HCEC 1CT (cell line): ENCODE results near the gene FAM111A.
A peak's percentile ranks its signal among the peaks of the same experiment; 100 is the strongest.

Experiments
- DNase-seq: peaks from one replicate; pipeline ENCODE4 v3.0.0-alpha.2; 2017

The FAM111A gene

DNA sequence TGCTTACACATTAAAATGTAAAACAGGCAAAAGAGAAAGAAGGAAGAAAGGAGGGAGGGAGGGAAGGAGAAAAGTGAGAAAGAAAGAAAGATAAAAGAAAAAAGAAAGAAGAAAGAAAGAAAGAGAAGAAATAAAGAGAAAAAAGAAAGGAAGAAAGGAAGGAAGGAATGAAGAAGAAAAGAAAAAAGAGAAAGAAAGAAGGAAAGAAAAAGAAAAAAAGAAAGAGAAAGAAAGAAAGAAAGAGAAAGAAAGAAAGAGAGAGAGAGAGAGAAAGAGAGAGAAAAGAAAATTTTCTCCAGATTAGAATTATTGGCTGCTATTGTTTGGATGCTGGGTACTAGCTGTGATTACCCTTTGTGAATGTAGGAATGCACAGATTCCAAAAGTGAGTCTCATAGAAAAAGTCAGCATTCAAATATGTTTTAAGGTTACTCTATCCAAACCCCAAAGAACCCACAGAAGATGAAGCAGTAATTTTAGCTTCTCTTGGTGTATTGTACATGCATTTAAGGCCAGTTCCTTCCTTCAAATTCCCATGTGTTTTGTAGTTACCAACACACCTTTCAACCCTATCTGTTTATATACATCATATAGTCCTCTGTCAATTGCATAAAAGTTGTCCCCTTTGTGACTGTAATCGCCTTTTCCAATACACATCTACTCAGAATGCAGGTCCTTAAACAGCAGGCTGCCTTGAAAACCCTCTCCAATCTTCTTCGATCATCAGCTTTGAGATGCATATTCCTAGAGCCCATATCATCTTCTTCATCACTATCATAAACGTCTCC lies 789 bp upstream of the FAM111A start:
- DNase-seq: peak; percentile 77

DNA sequence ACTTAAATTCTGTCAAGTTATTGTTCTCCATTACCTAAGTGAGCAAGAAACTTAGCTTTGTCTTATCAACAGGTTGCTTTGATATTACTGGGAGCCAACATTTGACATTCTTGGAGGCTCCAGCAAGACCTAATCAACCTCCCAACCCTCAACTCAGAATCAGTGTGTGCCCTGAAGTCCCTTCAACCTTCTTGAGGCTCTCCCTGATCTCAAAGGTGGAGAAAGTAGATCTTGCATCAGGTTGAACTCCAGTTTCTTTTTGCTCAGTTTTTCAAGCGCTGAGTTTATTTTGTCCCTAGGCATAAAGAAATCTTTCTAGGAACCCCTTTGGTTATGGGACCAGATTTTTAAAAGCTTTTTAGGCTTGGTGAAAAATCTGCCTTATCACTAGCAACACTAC lies 1.4 kb downstream of the FAM111A start:
- DNase-seq: no peak

- peak; percentile 83 for DNase-seq
These were observed 2.1 kb downstream of the FAM111A start for GRCh38 chr11:59144579-59145345.

DNA sequence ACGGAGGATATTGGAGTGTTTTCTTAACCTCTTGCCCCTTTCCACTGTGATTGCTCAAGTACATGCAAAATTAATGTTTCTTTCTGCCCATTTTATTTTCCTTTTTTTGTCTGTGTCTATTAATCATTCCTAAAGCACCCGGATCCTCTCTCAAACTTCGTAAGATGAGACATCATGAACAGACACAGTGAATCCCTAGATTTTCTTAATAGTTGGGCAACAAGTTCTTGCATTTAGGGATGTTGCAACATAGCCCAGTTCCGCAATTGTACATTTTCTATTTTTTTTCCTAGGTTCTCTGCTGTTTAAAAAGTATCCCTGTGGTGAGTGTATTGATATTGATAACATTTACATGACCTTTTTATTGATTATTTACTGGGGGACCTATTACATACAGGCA lies 2.9 kb downstream of the FAM111A start:
- peak; percentile 84 for DNase-seq

DNA sequence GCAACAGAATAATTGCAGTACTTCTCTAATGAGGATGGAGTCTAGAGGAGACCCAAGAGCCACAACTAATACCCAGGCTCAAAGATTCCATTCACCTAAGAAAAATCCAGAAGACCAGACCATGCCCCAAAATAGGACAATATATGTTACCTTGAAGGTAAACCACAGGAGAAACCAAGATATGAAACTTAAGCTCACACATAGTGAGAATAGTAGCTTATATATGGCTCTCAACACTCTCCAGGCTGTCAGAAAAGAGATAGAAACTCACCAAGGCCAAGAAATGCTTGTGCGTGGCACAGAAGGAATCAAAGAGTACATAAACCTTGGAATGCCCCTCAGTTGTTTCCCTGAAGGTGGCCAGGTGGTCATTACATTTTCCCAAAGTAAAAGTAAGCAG lies 9.1 kb downstream of the FAM111A start:
- no peak for DNase-seq

DNA sequence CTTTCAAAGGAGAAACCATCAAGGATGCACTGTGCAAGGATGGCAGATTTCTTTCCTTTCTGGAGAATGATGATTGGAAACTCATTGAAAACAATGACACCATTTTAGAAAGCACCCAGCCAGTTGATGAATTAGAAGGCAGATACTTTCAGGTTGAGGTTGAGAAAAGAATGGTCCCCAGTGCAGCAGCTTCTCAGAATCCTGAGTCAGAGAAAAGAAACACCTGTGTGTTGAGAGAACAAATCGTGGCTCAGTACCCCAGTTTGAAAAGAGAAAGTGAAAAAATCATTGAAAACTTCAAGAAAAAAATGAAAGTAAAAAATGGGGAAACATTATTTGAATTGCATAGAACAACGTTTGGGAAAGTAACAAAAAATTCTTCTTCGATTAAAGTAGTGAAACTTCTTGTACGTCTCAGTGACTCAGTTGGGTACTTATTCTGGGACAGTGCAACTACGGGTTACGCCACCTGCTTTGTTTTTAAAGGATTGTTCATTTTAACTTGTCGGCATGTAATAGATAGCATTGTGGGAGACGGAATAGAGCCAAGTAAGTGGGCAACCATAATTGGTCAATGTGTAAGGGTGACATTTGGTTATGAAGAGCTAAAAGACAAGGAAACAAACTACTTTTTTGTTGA lies 9.8 kb downstream of the FAM111A start:
- no peak for DNase-seq

- DNase-seq: peak; percentile 17
These were observed 12.0 kb downstream of the FAM111A start for GRCh38 chr11:59154610-59155009.

DNA sequence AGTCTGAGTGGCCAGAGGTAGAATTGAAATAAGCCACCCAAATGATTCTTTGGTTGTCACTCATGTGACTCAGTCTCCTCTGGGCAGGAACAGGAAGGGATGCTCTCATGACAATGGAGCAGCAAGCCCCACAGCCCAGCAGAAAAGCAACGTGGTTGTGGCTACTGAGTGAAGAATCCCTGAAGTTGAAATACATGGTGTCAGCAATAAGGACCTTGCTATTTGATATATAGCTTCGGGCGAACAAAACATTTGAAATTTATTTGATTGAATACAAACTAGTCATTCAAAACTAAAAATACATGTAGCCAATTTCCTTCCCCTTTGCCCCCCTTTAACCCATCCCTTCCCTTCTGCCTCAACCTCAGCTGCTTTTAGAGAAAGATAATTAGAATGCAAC lies 14.8 kb downstream of the FAM111A start:
- no peak for DNase-seq

DNA sequence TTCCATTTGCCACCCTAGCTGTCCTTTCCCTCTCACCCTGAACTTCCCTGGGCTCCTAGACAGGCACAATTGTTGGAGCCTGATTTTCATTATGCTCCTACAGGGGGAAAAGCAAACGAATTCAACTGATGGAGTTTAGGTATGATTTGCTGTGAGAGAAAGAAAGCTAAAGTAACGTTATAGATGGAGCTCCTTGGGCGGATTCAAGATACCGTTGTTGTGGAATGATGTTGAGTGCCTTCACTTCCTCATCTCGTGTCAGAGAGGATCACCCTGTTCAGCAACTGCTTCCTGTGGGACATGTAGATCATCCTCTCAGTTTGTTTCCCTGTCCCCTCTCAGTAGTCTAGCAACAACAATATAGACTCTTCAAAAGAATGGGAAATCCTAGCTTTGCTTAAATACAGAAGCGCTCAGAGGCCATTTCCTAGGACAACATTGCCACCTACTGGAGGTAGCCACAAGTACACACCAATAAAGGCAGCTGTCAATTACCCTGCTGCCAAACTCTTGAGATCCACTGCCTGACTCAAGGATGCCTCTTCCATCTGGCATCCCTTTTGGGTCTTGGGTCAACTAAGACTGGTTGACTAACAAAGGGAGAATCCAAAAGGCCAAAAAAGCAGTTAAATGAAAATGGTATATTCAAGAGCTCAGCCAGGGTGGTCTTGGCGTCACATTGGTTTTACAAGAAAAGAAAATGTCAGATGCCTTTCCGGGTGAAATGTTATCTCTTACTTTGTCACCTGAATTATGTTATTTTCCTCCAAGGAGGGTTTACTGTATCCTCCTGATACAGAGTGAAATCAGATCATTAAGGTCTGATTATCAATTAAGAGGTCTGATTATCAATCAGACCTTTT lies 15.8 kb downstream of the FAM111A start:
- DNase-seq: peak; percentile 68

- no peak for DNase-seq
These were observed 21.4 kb downstream of the FAM111A start for GRCh38 chr11:59164028-59164427.

- DNase-seq: peak; percentile 86
These were observed 29.1 kb downstream of the FAM111A start, which contains the start of gene DTX4 for GRCh38 chr11:59171508-59172322. Gene DTX4 (plus strand): TSS chr11:59172132. CDS start chr11:59172596, 464 bp downstream.

- DNase-seq: no peak
These were observed 29.9 kb downstream of the FAM111A start for GRCh38 chr11:59172345-59173079.

- peak; percentile 17 for DNase-seq
These were observed 30.7 kb downstream of the FAM111A start for GRCh38 chr11:59173080-59173963.

- peak; percentile 45 for DNase-seq
These were observed 31.5 kb downstream of the FAM111A start for GRCh38 chr11:59173964-59174663.

GRCh38 chr11:59174664-59175033 lies 32.0 kb downstream of the FAM111A start:
- DNase-seq: peak; percentile 61

- no peak for DNase-seq
These were observed 32.4 kb downstream of the FAM111A start for GRCh38 chr11:59175091-59175501.

DNA sequence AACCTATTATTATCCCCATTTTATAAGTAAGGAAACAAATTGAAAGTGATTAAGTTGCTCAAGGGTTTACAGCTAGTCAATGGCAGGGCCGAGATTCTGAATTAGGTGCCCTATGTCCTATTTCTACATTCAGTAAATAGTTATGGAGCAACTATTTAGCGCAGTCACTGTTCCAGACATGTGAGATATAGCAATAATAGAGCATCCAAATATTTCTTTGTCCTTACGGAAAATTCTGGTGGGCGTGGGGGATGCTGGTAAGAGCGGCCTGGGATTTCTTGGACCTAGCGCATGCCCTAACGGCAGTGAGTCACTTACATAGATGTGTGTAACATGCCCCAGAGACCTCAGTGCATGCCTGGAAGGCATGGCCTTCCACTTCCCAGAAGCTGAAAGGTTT lies 33.7 kb downstream of the FAM111A start:
- DNase-seq: no peak

DNA sequence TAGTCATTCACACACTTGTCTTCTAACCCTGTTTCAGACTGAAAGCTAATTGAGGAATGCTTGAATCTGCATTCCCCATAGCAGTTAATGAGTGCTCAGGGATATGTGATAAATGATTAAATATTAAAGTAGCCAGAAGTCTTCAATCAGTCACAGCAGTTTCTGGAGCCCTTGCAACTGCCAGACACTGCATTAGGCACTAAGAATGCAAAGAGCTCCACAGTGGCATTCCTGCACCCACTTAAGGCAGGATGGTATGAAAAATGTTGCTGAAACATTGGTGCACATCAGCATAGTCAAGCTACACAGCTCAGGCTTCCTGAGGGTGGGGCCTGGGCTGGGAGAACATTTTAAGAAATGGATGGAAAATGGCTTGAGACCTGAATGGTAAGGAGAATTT lies 35.7 kb downstream of the FAM111A start:
- no peak for DNase-seq

GRCh38 chr11:59179121-59179520 lies 36.5 kb downstream of the FAM111A start:
- DNase-seq: no peak
